Mesenchymal stem cell (in vitro differentiated cells and primary cell): Measurements from ENCODE around the gene PAOX. TPM values are rescaled to one million over a fixed set of nuclear protein-coding genes. Genes with fewer than 3 reads are reported as not detected.

ENCODE experiments used
- DNase-seq: peaks from one replicate; pipeline ENCODE4 v3.0.0-alpha.2; 2013
- H2AFZ ChIP-seq: one replicate; pipeline ENCODE4 v1.6.1; 2013; ENCODE audit warnings: low read depth, mild to moderate bottlenecking, control low read depth, inconsistent platforms, low read length, moderate library complexity
- H2AK5ac ChIP-seq: 2 replicates; pipeline ENCODE4 v1.6.1; 2013; ENCODE audit warnings: low read length, moderate library complexity, mild to moderate bottlenecking, inconsistent platforms; ENCODE audit not compliant: severe bottlenecking
- H2BK120ac ChIP-seq: one replicate; pipeline ENCODE4 v1.6.1; 2013; ENCODE audit warnings: low read depth, mild to moderate bottlenecking, inconsistent platforms, low read length, moderate library complexity
- H2BK12ac ChIP-seq, 2 experiments: one replicate each; pipeline ENCODE4 v1.6.1; 2013; ENCODE audit warnings: inconsistent platforms in 2 of 2, low read length in 2 of 2, mild to moderate bottlenecking in 2 of 2, moderate library complexity in 2 of 2, control low read depth in 1 of 2
- H2BK15ac ChIP-seq: one replicate; pipeline ENCODE4 v1.6.1; 2013; ENCODE audit warnings: mild to moderate bottlenecking, low read depth, inconsistent platforms; ENCODE audit not compliant: poor library complexity, severe bottlenecking
- H2BK5ac ChIP-seq: 2 replicates; pipeline ENCODE4 v1.6.1; 2013; ENCODE audit warnings: low read depth, mild to moderate bottlenecking, low read length, control low read depth, inconsistent platforms; ENCODE audit not compliant: poor library complexity, severe bottlenecking
- H3K14ac ChIP-seq, 2 experiments: one replicate each; pipeline ENCODE4 v1.6.1; 2013; ENCODE audit warnings: inconsistent platforms in 2 of 2, low read length in 2 of 2, control low read depth in 1 of 2, mild to moderate bottlenecking in 1 of 2, moderate library complexity in 1 of 2
- H3K18ac ChIP-seq, 2 experiments: one replicate each; pipeline ENCODE4 v1.6.1; 2013; ENCODE audit warnings: inconsistent platforms in 2 of 2, low read length in 2 of 2, control low read depth in 1 of 2, low read depth in 1 of 2, mild to moderate bottlenecking in 1 of 2
- H3K23ac ChIP-seq, 2 experiments: one replicate each; pipeline ENCODE4 v1.6.1; 2013; ENCODE audit warnings: inconsistent platforms in 2 of 2, low read length in 2 of 2, mild to moderate bottlenecking in 2 of 2, moderate library complexity in 2 of 2, control low read depth in 1 of 2
- H3K27ac ChIP-seq: 2 replicates; pipeline ENCODE4 v1.5.1; 2013; ENCODE audit warnings: mild to moderate bottlenecking, moderate library complexity, low read length, control low read depth, inconsistent platforms; ENCODE audit not compliant: poor library complexity, severe bottlenecking
- H3K27me3 ChIP-seq, 2 experiments: 2 replicates each; pipeline versions ENCODE4 v1.6.1 to v1.7.0; 2013; ENCODE audit warnings: low read length in 2 of 2, mild to moderate bottlenecking in 2 of 2, moderate library complexity in 2 of 2, control low read depth in 1 of 2, inconsistent platforms in 1 of 2; ENCODE audit not compliant: control insufficient read depth in 1 of 2, insufficient read depth in 1 of 2
- H3K36me3 ChIP-seq, 2 experiments: 2 replicates each; pipeline versions ENCODE4 v1.6.1 to v1.7.0; 2013; ENCODE audit warnings: low read length in 2 of 2, control low read depth in 1 of 2, inconsistent platforms in 1 of 2, low read depth in 1 of 2, mild to moderate bottlenecking in 1 of 2; ENCODE audit not compliant: insufficient read depth in 2 of 2, control insufficient read depth in 1 of 2
- H3K4ac ChIP-seq, 2 experiments: one replicate each; pipeline ENCODE4 v1.6.1; 2013; ENCODE audit warnings: inconsistent platforms in 2 of 2, low read length in 2 of 2, mild to moderate bottlenecking in 2 of 2, moderate library complexity in 2 of 2, control low read depth in 1 of 2, low read depth in 1 of 2
- H3K4me1 ChIP-seq: 2 replicates; pipeline ENCODE4 v1.6.1; 2013; ENCODE audit warnings: low read depth, low read length, control low read depth; ENCODE audit not compliant: control insufficient read depth, insufficient read depth
- H3K4me2 ChIP-seq: 2 replicates; pipeline ENCODE4 v1.6.1; 2013; ENCODE audit warnings: low read length, mild to moderate bottlenecking, inconsistent platforms; ENCODE audit not compliant: poor library complexity, severe bottlenecking
- H3K4me3 ChIP-seq, 2 experiments: 2 replicates each; pipeline versions ENCODE4 v1.5.1 to v1.7.0; 2013; ENCODE audit warnings: low read length in 2 of 2, mild to moderate bottlenecking in 2 of 2, control low read depth in 1 of 2, low read depth in 1 of 2; ENCODE audit not compliant: insufficient read depth in 1 of 2
- H3K79me1 ChIP-seq: replicated peaks from 2 replicates; pipeline ENCODE4 v1.6.1; 2013; ENCODE audit warnings: mild to moderate bottlenecking, control low read depth, low read length, inconsistent platforms; ENCODE audit not compliant: poor library complexity, severe bottlenecking
- H3K9ac ChIP-seq: 2 replicates; pipeline ENCODE4 v1.7.0; 2013; ENCODE audit warnings: mild to moderate bottlenecking, low read length, moderate library complexity
- H3K9me3 ChIP-seq: 2 replicates; pipeline ENCODE4 v1.7.0; 2013; ENCODE audit warnings: mild to moderate bottlenecking, low read length; ENCODE audit not compliant: control insufficient read depth
- H4K8ac ChIP-seq: one replicate; pipeline ENCODE4 v1.6.1; 2013; ENCODE audit warnings: inconsistent platforms, mild to moderate bottlenecking, low read length, moderate library complexity
- H4K91ac ChIP-seq: one replicate; pipeline ENCODE4 v1.6.1; 2013; ENCODE audit warnings: mild to moderate bottlenecking, low read length, inconsistent platforms
- WGBS: methylation state at CpG from one replicate; pipeline ENCODE4 v1.1.7; 2013; ENCODE audit warnings: mixed read lengths; 5-methylcytosine and 5-hydroxymethylcytosine counted together
- small RNA-seq: library from polyadenylated mRNA; stranded (forward); fragments of <200 nt; extraction: miRNeasy Mini kit (QIAGEN cat#:217004); gene quantifications from one replicate; pipeline ENCODE3, GENCODE V24; 2013; ENCODE audit warnings: low read depth

PAOX gene

GRCh38 chr10:133440633-133441285 lies 61.7 kb downstream of the PAOX start:
- WGBS, result 96% methylated on average over 14 of the region's 18 CpGs

More at GRCh38 chr10:133440633-133441285, 61.7 kb downstream of the PAOX start:
- Histone ChIP-seq H3K27me3 (no peaks in the 10 kb centered on the region), H4K91ac (no peak overlapping the region), H2AK5ac (no peak overlapping the region), H3K4me1 (peaks cover 12% of the 10 kb centered on the region), H2BK5ac (no peak overlapping the region), H3K4ac (no peak overlapping the region), H3K27ac (no peak overlapping the region), H2AFZ (no peak overlapping the region), H3K23ac (no peak overlapping the region), H3K9ac (no peak overlapping the region), H3K36me3 (peaks cover 5 to 29% of the 10 kb centered on the region in 2 experiments), H4K8ac (no peak overlapping the region), H3K14ac (no peak overlapping the region), H2BK12ac (no peak overlapping the region), H3K18ac (no peak overlapping the region), H2BK15ac (no peak overlapping the region), H3K4me3 (no peak overlapping the region), H3K4me2 (no peak overlapping the region), H3K79me1 (no peaks in the 10 kb centered on the region), H3K9me3 (no peaks in the 10 kb centered on the region), H2BK120ac (no peak overlapping the region)
- DNase-seq, result no peak

Small RNAs within 50 kb of the gene (small RNA-seq; reads per million reads assigned to genes)
- gene AL360181.4 (not detected), gene BANF1P2 (not detected), gene MIR3944 (1.4 reads per million)
